MM.1S (cell line): ENCODE measurements around the gene ACER2.

Experiments used
- DNase-seq: peaks from one replicate; pipeline ENCODE4 v3.0.0-alpha.2; 2015
- H2AFZ ChIP-seq: fragments of 300-600 bp; sonication (generic); 2 replicates; pipeline ENCODE4 v1.6.0; 2016; ENCODE audit warnings: antibody characterized with exemption, low read length
- H3F3A ChIP-seq: fragments of 300-600 bp; sonication (generic); 2 replicates; pipeline ENCODE4 v1.6.1; 2016; ENCODE audit warnings: mild to moderate bottlenecking, antibody characterized with exemption, low read length, moderate library complexity, mixed read lengths; ENCODE audit not compliant: insufficient read depth
- H3K27ac ChIP-seq: fragments of 300-600 bp; sonication (generic); 2 replicates; pipeline ENCODE4 v1.5.1; 2016; ENCODE audit warnings: mild to moderate bottlenecking, low read length
- H3K27me3 ChIP-seq: fragments of 300-600 bp; sonication (generic); replicated peaks from 2 replicates; pipeline ENCODE4 v1.6.0; 2016; ENCODE audit warnings: low read length; ENCODE audit not compliant: insufficient read depth
- H3K36me3 ChIP-seq: fragments of 300-600 bp; sonication (generic); replicated peaks from 2 replicates; pipeline ENCODE4 v1.6.1; 2016; ENCODE audit warnings: mild to moderate bottlenecking, low read length, mixed read lengths; ENCODE audit not compliant: insufficient read depth
- H3K4me1 ChIP-seq: fragments of 300-600 bp; sonication (generic); 2 replicates; pipeline ENCODE4 v1.6.1; 2016; ENCODE audit warnings: low read length, mixed read lengths
- H3K4me2 ChIP-seq: fragments of 300-600 bp; sonication (generic); 2 replicates; pipeline ENCODE4 v1.6.0; 2016; ENCODE audit warnings: low read depth, low read length
- H3K4me3 ChIP-seq: fragments of 300-600 bp; sonication (generic); 2 replicates; pipeline ENCODE4 v1.5.1; 2016; ENCODE audit warnings: low read length, mixed read lengths
- H3K79me2 ChIP-seq: fragments of 300-600 bp; sonication (generic); 2 replicates; pipeline ENCODE4 v1.6.1; 2016; ENCODE audit warnings: mixed run types, low read length, mixed read lengths
- H3K9ac ChIP-seq: fragments of 300-600 bp; sonication (generic); 2 replicates; pipeline ENCODE4 v1.6.1; 2016; ENCODE audit warnings: low read length, mixed read lengths
- H3K9me2 ChIP-seq: fragments of 300-600 bp; sonication (generic); replicated peaks from 2 replicates; pipeline ENCODE4 v1.6.1; 2016; ENCODE audit warnings: mild to moderate bottlenecking, low read length, mixed read lengths; ENCODE audit not compliant: insufficient read depth
- H3K9me3 ChIP-seq: fragments of 300-600 bp; sonication (generic); replicated peaks from 2 replicates; pipeline ENCODE4 v1.6.1; 2016; ENCODE audit warnings: mild to moderate bottlenecking, low read length, mixed read lengths; ENCODE audit not compliant: insufficient read depth
- H4K20me1 ChIP-seq: fragments of 300-600 bp; sonication (generic); 2 replicates; pipeline ENCODE4 v1.6.1; 2016; ENCODE audit warnings: mild to moderate bottlenecking, low read length, moderate library complexity, mixed read lengths; ENCODE audit not compliant: insufficient read depth
- CTCF ChIP-seq: fragments of 300-600 bp; sonication (generic); IDR thresholded peaks from 2 replicates; pipeline ENCODE4 v1.5.1; 2016; ENCODE audit warnings: antibody characterized with exemption, low read length, mixed read lengths
- EZH2 ChIP-seq: fragments of 300-600 bp; sonication (generic); optimal IDR thresholded peaks from 2 replicates; pipeline ENCODE3; 2017; ENCODE audit warnings: low read depth, mild to moderate bottlenecking, antibody characterized with exemption, low read length, mixed read lengths
- EZH2phosphoT487 ChIP-seq: fragments of 300-600 bp; sonication (generic); IDR thresholded peaks from 2 replicates; pipeline ENCODE4 v1.6.1; 2018; ENCODE audit warnings: antibody characterized with exemption, low read length

ACER2 gene

GRCh38 chr9:19492775-19493173 lies 84.0 kb downstream of the ACER2 start:
- no peak overlapping the region for H3K4me3 ChIP-seq
- no peak overlapping the region for H3K27ac ChIP-seq
- no peaks in the 10 kb centered on the region for H3K4me1 ChIP-seq
- TF ChIP-seq EZH2phosphoT487 = no peak
- TF ChIP-seq CTCF = no peak
- no peak for TF ChIP-seq EZH2
- H3K4me2 ChIP-seq = no peak overlapping the region
- no peaks in the 10 kb centered on the region for H3K27me3 ChIP-seq
- no peaks in the 10 kb centered on the region for H4K20me1 ChIP-seq
- no peaks in the 10 kb centered on the region for H3F3A ChIP-seq
- H3K9me2 ChIP-seq = no peaks in the 10 kb centered on the region
- no peaks in the 10 kb centered on the region for H3K9me3 ChIP-seq
- no peak overlapping the region for H3K9ac ChIP-seq
- no peak overlapping the region for H2AFZ ChIP-seq
- H3K79me2 ChIP-seq = no peaks in the 10 kb centered on the region
- DNase-seq = no peak
- H3K36me3 ChIP-seq = no peaks in the 10 kb centered on the region

GRCh38 chr9:19493174-19493811 lies 84.5 kb downstream of the ACER2 start:
- no peaks in the 10 kb centered on the region for H3K36me3 ChIP-seq
- no peak overlapping the region for H3K4me2 ChIP-seq
- TF ChIP-seq CTCF (peak; percentile 59), EZH2phosphoT487 (no peak), EZH2 (no peak)
- no peaks in the 10 kb centered on the region for H3K9me2 ChIP-seq
- H3K4me3 ChIP-seq = no peak overlapping the region
- H3K9me3 ChIP-seq = no peaks in the 10 kb centered on the region
- no peaks in the 10 kb centered on the region for H3F3A ChIP-seq
- no peaks in the 10 kb centered on the region for H3K79me2 ChIP-seq
- DNase-seq = peak; percentile 19
- H3K27ac ChIP-seq = no peak overlapping the region
- H3K4me1 ChIP-seq = no peaks in the 10 kb centered on the region
- no peak overlapping the region for H3K9ac ChIP-seq
- H4K20me1 ChIP-seq = no peaks in the 10 kb centered on the region
- H3K27me3 ChIP-seq = no peaks in the 10 kb centered on the region
- H2AFZ ChIP-seq = no peak overlapping the region

- Histone ChIP-seq H2AFZ (no peak overlapping the region), H3K9ac (no peak overlapping the region), H3K9me3 (no peaks in the 10 kb centered on the region), H3K4me3 (no peak overlapping the region), H3K27ac (no peak overlapping the region), H3K36me3 (no peaks in the 10 kb centered on the region), H4K20me1 (no peaks in the 10 kb centered on the region), H3F3A (no peaks in the 10 kb centered on the region), H3K27me3 (no peaks in the 10 kb centered on the region), H3K4me2 (no peak overlapping the region), H3K4me1 (no peaks in the 10 kb centered on the region), H3K79me2 (no peaks in the 10 kb centered on the region), H3K9me2 (no peaks in the 10 kb centered on the region)
- TF ChIP-seq EZH2phosphoT487 = no peak
- no peak for TF ChIP-seq EZH2
- no peak for TF ChIP-seq CTCF
- no peak for DNase-seq
Measured at GRCh38 chr9:19493876-19494275, 85.1 kb downstream of the ACER2 start.
